ENCODE results near the gene OR2AE1. TPM values are rescaled to one million over a fixed set of nuclear protein-coding genes. Genes with fewer than 3 reads are reported as not detected.
A peak's percentile ranks its signal among the peaks of the same experiment; 100 is the strongest.

The OR2AE1 gene
- total RNA-seq, 3 donors from 2014 or later, result 0.32 to 0.98 (median 0.88) TPM

- intact Hi-C loops (cut with DNase I; ENCODE audit: low total_unique reads), result loop anchor here (10.0 kb wide), 1 partner anchor 76 kb away; no protein-coding TSS in a partner anchor
- H3K27ac ChIP-seq, result peak within 1 kb of the TSS; percentile 94
- peak within 1 kb of the TSS; percentile 80 to 98 (median 95) for H3K4me3 ChIP-seq
- no peaks in the 10 kb centered on the region for H3K9me3 ChIP-seq
- H3K4me1 ChIP-seq, result peaks cover 6 to 28% of the 10 kb centered on the region in 2 donors
- H3K36me3 ChIP-seq, result no peaks in the 10 kb centered on the region
- H3K27me3 ChIP-seq, result no peaks in the 10 kb centered on the region
- TF ChIP-seq POLR2A (IDR thresholded peaks at IDR 0.05) (peak; percentile 51), CTCF (IDR thresholded peaks at IDR 0.05) (peak in 1 of 3 donors; percentile 19), POLR2AphosphoS5 (IDR thresholded peaks at IDR 0.05) (peak; percentile 83 to 90 (median 84))
- peak; percentile 85 to 90 for DNase-seq (ENCODE audit: low spot score in 2 of 2)
Measured at GRCh38 chr7:99918959-99919813, 42.4 kb upstream of the OR2AE1 start, which contains the start of gene TRIM4. TSS of gene TRIM4 (minus strand) at chr7:99919530. CDS start at chr7:99919401, 129 bp downstream.

- Histone ChIP-seq H3K27me3 (no peaks in the 10 kb centered on the region), H3K9me3 (no peaks in the 10 kb centered on the region), H3K27ac (no peak overlapping the region), H3K4me3 (no peak overlapping the region), H3K4me1 (peaks cover 0 to under 1% of the 10 kb centered on the region in 2 donors), H3K36me3 (peaks cover 5% of the 10 kb centered on the region)
- TF ChIP-seq POLR2A (IDR thresholded peaks at IDR 0.05) (no peak), POLR2AphosphoS5 (IDR thresholded peaks at IDR 0.05) (no peak), CTCF (IDR thresholded peaks at IDR 0.05) (no peak)
- DNase-seq (ENCODE audit: low spot score in 2 of 2), result no peak
- intact Hi-C loops (cut with DNase I; ENCODE audit: low total_unique reads), result loop anchor here (10.0 kb wide), 1 partner anchor 84 kb away; no protein-coding TSS in a partner anchor
Measured at GRCh38 chr7:99910976-99911375, 34.1 kb upstream of the OR2AE1 start.

- H3K27ac ChIP-seq, result no peak overlapping the region
- no peaks in the 10 kb centered on the region for H3K4me1 ChIP-seq
- no peaks in the 10 kb centered on the region for H3K9me3 ChIP-seq
- intact Hi-C loops (cut with DNase I; ENCODE audit: low total_unique reads), result loop anchor here (5.0 kb wide), 1 partner anchor 269 kb away; no protein-coding TSS in a partner anchor
- no peak for TF ChIP-seq POLR2AphosphoS5 (IDR thresholded peaks at IDR 0.05)
- TF ChIP-seq CTCF (IDR thresholded peaks at IDR 0.05), result no peak
- TF ChIP-seq POLR2A (IDR thresholded peaks at IDR 0.05), result no peak
- H3K27me3 ChIP-seq, result no peaks in the 10 kb centered on the region
- no peak overlapping the region for H3K4me3 ChIP-seq
- peaks cover 6% of the 10 kb centered on the region for H3K36me3 ChIP-seq
- no peak for DNase-seq (ENCODE audit: low spot score in 2 of 2)
Measured at GRCh38 chr7:99901581-99901980, 24.7 kb upstream of the OR2AE1 start.

- Histone ChIP-seq H3K27ac (peak overlapping the region in 1 of 2 donors; percentile 50), H3K9me3 (no peaks in the 10 kb centered on the region), H3K4me3 (no peak overlapping the region), H3K4me1 (no peaks in the 10 kb centered on the region), H3K36me3 (peaks cover 6% of the 10 kb centered on the region), H3K27me3 (no peaks in the 10 kb centered on the region)
- intact Hi-C loops (cut with DNase I; ENCODE audit: low total_unique reads), result loop anchor here (5.0 kb wide), 1 partner anchor 268 kb away; no protein-coding TSS in a partner anchor
- DNase-seq (ENCODE audit: low spot score in 2 of 2), result no peak
- TF ChIP-seq POLR2A (IDR thresholded peaks at IDR 0.05), result no peak
- TF ChIP-seq POLR2AphosphoS5 (IDR thresholded peaks at IDR 0.05), result no peak
- no peak for TF ChIP-seq CTCF (IDR thresholded peaks at IDR 0.05)
Measured at GRCh38 chr7:99899830-99900519, 23.1 kb upstream of the OR2AE1 start.

Measured in breast epithelium (tissue), 4 donors.